DMS153 (cell line): ENCODE results near the gene RNF17.
A peak's percentile ranks its signal among the peaks of the same experiment; 100 is the strongest.

Experiments used
- DNase-seq: peaks from one replicate; lab custom pipeline; 2025; lab: John Stamatoyannopoulos, UW

RNF17 gene

DNA sequence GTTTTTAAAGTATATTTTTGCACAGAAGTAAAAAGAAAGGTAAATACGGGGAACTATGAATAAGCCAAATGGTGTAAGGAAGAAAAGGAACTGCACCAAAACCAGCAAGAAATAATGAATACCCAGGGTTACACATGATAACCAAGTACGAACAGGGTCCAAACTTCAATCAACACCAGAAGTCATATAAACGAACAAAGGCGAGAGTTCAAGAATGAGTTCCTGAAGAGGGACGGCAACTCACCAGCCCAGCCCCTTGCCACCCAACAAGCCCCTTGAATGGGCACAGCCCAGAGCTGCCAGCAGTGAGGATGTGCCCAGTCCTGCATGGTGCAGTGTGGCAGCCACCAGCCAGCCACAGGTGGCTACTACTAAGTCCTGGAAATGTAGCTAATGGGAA is 132.1 kb downstream of the RNF17 start:
- DNase-seq: no peak

DNA sequence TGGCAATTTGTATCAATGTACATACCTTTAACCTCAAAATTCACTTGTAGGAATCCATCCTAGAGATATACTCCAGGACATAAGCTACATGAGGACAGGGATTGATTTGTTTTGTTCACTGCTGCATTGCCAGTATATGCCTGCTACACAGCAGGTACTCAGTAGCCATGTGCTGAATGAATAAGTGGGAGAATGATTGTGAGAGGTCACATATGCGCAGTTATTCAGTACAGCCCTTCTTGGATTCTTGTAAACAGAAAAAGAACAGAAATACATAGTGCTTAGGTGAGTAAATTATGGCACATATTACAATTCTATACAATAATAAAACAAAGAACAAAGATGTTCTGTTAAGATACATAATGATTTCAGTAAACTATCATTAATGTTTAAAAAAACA is 133.3 kb downstream of the RNF17 start:
- no peak for DNase-seq

DNA sequence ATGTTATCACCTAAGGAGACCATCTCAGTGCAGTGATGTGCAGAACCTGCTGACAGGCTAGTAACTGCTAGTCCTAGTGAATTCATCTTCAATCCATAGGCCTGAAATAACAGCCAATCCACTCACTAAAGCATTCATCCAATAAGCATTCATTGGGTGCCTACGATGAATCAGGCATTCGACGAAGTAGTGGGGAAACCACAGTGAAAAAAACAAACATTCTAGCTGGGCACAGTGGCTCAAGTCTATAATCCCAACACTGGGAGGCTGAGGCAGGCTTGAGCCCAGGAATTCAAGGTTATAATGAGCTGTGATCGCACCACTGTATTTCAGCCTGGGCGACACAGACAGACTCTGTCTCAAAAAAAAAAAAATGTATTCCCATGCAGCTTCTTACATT is 135.6 kb downstream of the RNF17 start:
- DNase-seq: no peak

DNA sequence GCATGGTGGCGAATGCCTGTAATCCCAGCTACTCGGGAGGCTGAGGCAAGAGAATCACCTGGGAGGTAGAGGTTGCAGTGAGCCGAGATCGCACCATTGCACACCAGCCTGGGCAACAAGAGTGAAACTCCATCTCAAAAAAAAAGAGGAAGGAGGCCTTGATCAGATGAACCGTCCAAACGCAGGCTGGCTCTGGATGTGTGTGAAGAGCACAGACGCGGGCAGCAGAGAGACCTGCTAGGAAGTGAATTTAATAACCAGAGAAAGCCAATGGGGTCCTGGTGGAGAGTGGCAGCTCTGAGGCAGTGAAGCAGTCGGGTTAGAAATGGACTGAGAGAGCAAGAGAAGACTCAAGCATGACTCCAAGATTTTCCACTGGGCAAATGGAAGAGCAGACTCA is 136.5 kb downstream of the RNF17 start:
- DNase-seq: no peak

- no peak for DNase-seq
Measured at GRCh38 chr13:24905242-24905641, 141.3 kb downstream of the RNF17 start.

DNA sequence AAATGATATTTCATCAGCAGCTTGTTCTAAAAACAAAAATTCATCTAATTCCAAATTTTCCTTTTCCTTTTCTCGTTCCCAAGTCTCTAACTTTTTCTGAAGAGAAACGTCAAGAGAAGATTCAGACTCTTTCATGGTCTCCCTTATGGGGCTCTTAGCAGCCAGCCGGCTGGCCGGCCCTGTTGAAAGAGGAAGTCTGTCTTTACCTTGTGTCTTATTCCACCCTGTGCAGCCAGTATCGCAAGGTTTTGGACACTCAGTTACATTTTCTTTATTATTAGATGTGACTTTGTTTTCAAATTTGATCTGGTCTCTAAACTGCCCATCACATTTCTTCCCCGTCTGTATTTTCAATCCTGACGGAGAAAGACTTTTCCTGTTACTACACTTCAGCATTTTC is 142.3 kb downstream of the RNF17 start:
- DNase-seq: no peak

DNA sequence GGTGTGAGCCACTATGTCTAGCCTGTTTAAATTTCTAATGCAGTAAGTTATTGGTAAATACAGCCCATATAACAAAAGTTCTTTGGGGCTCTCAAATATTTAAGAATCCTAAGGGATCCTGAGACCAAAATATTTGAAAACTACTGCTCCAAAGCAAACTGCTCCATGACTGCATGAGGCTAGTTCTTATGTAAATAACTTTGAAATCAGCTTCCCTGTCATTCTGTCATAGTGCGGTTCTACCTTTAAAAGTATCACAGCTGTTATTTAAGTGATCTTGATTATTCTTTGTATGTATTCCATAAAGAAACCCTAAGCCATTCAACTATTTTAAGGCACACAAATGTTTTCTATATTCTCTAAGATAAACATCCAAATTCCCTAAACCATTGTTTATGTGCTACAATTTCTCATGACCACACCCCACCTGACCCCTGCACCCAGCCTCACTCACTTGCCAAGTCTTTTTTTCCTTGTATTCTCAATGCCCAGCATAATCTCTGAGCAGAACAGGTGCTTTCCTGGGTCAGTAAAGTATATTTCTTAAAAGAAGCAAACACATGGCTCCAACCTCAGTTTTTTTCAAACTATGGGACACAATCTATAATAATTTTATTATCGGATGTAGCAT is 146.6 kb downstream of the RNF17 start:
- DNase-seq: no peak

DNA sequence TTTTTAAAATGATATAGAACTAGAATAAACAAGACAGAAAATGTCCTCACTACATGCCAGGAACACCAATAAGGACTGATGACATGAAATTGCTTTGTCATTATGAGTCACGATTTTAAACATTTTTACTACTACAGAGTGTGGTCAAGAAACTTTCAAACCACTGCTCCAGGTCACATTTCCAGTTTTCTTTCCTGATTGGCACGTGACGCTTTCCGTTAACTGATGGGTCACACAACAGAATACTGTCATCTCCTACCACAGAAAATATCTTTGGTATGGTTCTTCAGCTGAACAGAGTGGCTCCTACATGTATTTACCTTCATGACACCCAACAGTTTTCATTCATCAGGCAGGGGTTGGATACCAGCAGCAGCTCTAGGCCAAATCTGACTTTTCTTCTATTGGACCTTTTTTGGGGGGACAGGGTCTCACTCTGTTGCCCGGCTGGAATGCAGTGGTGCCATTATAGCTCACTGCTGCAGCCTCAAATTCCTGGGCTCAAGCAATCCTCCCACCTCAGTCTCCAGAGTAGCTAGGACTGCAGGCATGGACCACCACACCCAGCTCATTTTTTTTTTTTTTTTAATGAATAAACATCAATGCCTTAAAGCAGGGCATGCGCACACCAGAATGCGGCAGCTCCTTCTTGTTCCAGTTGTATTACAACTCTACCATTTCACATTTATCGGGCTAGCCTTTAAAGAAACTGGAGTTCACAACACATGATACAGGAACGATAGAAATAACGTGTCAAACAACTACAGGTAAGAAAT is 147.4 kb downstream of the RNF17 start:
- no peak for DNase-seq

GRCh38 chr13:24916464-24916863 is 152.5 kb downstream of the RNF17 start:
- no peak for DNase-seq

- DNase-seq: no peak
Measured at GRCh38 chr13:24921003-24921402, 157.0 kb downstream of the RNF17 start.

GRCh38 chr13:24921881-24922280 is 157.9 kb downstream of the RNF17 start:
- DNase-seq: no peak

GRCh38 chr13:24922387-24922744 is 158.4 kb downstream of the RNF17 start:
- no peak for DNase-seq

DNA sequence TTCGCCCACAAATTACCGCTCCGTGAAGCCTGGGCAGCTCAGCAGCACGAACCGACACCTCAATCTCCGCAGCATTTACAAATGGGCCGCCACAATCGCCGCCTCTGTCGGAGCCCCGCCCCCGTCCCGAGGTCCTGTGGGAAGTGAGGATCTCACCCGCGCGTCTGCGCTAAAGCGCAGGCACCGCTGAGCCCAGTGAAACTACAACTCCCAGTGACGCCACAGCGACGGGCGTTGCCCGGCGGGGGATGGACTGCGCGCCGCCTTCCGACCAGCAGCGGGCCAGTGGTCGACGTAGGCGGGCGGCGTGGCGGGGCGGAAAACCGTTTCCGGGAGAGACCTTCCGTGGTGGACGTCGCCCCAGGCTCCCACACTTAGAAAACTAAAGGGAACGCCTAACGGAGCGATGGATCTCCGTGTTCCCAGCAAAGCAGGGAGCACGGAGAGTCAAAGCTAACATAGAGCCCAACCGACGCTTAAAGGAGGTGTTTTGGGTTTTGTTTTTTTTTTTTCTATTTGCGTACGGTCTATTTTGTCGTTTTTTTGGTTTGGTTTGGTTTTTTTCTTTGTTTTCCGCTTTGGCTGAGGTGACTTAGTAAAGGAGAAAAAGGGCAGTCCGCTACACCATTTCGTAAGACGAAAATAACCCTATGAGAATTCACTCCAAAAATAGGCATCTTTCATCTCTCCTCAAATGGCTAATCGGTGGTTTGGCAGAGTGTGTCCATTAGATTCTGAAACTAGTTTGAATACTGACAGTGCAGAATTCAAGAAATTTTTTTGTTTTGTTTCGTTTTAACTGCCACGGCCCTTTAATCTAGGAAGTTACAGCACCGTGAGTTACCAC is 159.0 kb downstream of the RNF17 start:
- DNase-seq: peak; percentile 96

GRCh38 chr13:24925318-24926231 is 161.6 kb downstream of the RNF17 start:
- no peak for DNase-seq

GRCh38 chr13:24927810-24928404 is 163.9 kb downstream of the RNF17 start:
- DNase-seq: no peak

DNA sequence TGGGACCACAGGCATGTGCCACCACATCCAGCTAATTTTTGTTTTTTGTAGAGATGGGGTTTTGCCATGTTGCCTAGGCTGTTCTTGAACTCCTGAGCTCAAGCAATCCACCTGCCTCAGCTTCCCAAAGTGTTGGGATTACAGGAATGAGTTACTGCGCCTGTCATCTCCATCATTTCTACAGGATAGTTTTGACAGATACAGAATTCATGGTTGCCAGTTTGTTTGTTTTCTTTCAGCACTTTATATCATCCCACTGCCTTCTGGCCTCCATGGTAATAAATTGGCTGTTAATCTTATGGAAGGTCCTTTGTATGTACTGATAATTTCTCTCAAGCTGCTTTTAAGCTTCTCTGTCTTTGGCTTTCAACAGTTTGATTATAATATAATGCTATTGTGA is 165.2 kb downstream of the RNF17 start:
- no peak for DNase-seq
